ENCODE data around the gene TAS1R3.

DNA sequence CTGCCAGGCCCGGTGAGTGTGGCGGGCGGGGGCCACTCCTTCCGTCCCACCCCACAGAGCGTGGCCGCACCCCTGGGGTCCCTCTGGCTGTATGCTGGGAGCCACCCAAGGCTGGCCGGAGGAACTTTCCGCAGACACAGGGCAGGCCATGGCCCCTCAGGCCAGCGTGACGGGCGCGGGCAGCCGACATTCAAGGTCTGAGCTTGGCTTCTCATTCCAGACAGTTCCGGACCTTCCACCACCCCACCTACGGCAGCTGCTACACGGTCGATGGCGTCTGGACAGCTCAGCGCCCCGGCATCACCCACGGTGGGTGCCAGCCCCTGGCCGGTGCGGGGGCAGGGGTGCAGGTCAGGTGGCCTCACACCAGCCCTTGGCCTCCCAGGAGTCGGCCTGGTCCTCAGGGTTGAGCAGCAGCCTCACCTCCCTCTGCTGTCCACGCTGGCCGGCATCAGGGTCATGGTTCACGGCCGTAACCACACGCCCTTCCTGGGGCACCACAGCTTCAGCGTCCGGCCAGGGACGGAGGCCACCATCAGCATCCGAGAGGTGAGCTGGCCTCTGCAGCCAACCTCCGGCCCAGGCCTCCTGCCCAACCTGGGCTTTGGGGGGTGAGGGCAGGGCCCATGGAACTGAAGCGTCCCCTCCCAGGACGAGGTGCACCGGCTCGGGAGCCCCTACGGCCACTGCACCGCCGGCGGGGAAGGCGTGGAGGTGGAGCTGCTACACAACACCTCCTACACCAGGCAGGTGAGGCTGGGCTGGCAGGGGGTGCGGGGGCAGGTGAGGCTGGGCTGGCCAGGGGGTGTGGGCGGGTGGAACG is 43.6 kb upstream of the TAS1R3 start:
- TF ChIP-seq, protein P1, sequence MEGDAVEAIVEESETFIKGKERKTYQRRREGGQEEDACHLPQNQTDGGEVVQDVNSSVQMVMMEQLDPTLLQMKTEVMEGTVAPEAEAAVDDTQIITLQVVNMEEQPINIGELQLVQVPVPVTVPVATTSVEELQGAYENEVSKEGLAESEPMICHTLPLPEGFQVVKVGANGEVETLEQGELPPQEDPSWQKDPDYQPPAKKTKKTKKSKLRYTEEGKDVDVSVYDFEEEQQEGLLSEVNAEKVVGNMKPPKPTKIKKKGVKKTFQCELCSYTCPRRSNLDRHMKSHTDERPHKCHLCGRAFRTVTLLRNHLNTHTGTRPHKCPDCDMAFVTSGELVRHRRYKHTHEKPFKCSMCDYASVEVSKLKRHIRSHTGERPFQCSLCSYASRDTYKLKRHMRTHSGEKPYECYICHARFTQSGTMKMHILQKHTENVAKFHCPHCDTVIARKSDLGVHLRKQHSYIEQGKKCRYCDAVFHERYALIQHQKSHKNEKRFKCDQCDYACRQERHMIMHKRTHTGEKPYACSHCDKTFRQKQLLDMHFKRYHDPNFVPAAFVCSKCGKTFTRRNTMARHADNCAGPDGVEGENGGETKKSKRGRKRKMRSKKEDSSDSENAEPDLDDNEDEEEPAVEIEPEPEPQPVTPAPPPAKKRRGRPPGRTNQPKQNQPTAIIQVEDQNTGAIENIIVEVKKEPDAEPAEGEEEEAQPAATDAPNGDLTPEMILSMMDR (IDR thresholded peaks at IDR 0.05), result no peak
- no peak for TF ChIP-seq POLR2A (IDR thresholded peaks at IDR 0.05)

All from adrenal gland (tissue), 5 donors.